ENCODE results near the gene NTN3. TPM values are rescaled to one million over a fixed set of nuclear protein-coding genes. Genes with fewer than 3 reads are reported as not detected.
A peak's percentile ranks its signal among the peaks of the same experiment; 100 is the strongest.

NTN3 gene
- total and polyA plus RNA-seq, 9 donors: 1.7 to 4.0 (median 2.9) TPM

- Histone ChIP-seq H3K27ac (ENCODE audit: low read length) (peak within 1 kb of the TSS; percentile 92), H3K27me3 (ENCODE audit: control insufficient read depth, insufficient read depth, low read length) (no peaks in the 10 kb centered on the region), H3K4me1 (ENCODE audit: control insufficient read depth, insufficient read depth, low read length) (peaks cover 78% of the 10 kb centered on the region), H3K36me3 (ENCODE audit: control insufficient read depth, insufficient read depth, low read length) (peaks cover 15% of the 10 kb centered on the region), H3K4me3 (ENCODE audit: low read length) (peak within 1 kb of the TSS; percentile 87), H3K9me3 (replicated peaks; ENCODE audit: control insufficient read depth, low read depth, low read length) (no peaks in the 10 kb centered on the region)
- under 1% methylated on average over 110 of the region's 122 CpGs for WGBS (ENCODE audit: insufficient coverage)
- peak; percentile 95 for DNase-seq
Observed at GRCh38 chr16:2513405-2514332, 42.6 kb downstream of the NTN3 start, which contains the start of gene ATP6V0C. Gene ATP6V0C, plus strand, starts transcription at chr16:2513952. Its CDS starts 152 bp downstream, at chr16:2514104.

DNA sequence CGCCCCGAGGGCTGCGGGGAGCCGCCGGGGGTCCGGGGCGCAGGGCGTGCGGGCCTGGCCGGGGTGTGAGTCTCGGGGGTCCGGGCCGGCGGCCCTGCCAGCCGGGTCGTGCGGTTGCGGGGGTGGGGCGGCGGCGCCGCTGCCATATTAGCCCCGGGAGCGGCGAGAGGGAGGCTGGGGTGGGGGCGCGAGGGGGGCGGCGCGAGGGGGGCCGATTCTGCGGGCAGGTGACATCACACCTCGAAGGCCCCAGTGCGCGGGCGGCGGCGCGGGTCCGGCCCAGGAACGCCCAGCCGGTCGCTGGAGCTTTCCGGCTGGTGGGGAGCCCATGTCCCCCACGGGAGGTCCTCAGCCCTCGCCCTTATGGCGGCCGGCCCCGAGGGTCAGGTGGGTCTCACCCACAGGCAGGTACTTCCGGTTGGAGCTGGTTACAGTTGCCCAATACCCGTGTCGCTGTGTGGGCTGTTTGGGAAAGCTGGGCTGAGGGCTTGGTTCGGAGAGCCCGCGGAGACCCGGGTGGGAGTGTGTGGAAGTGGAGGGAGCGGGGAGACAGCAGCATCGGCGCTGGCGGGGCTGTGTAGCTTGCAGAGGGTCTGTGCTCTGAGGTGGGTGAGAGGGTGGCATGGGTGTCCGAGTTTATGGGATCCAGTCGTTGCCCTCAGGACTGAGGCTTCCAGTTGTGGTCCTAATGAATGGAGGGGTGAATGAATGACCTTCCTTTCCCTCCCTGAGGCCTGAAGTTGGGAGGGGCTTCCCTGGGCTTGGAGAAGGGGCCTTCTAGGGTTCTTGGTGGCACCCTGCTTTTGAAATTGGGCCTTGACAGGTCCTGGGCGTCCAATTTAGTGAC is 43.5 kb downstream of the NTN3 start:
- Histone ChIP-seq H3K27ac (ENCODE audit: low read length) (peak overlapping the region; percentile 79), H3K4me3 (ENCODE audit: low read length) (peak overlapping the region; percentile 87), H3K27me3 (ENCODE audit: control insufficient read depth, insufficient read depth, low read length) (no peaks in the 10 kb centered on the region), H3K4me1 (ENCODE audit: control insufficient read depth, insufficient read depth, low read length) (peaks cover 79% of the 10 kb centered on the region), H3K9me3 (replicated peaks; ENCODE audit: control insufficient read depth, low read depth, low read length) (no peaks in the 10 kb centered on the region), H3K36me3 (ENCODE audit: control insufficient read depth, insufficient read depth, low read length) (peaks cover 23% of the 10 kb centered on the region)
- WGBS (ENCODE audit: insufficient coverage): under 1% methylated on average over 43 of the region's 63 CpGs
- peak; percentile 38 for DNase-seq

GRCh38 chr16:2515180-2515851 is 44.2 kb downstream of the NTN3 start:
- H3K4me1 ChIP-seq (ENCODE audit: control insufficient read depth, insufficient read depth, low read length): peaks cover 75% of the 10 kb centered on the region
- peak overlapping the region; percentile 79 for H3K27ac ChIP-seq (ENCODE audit: low read length)
- peak overlapping the region; percentile 87 for H3K4me3 ChIP-seq (ENCODE audit: low read length)
- H3K9me3 ChIP-seq (replicated peaks; ENCODE audit: control insufficient read depth, low read depth, low read length): no peaks in the 10 kb centered on the region
- peak; percentile 43 for DNase-seq
- 48% methylated on average over 8 of the region's 14 CpGs for WGBS (ENCODE audit: insufficient coverage)
- H3K36me3 ChIP-seq (ENCODE audit: control insufficient read depth, insufficient read depth, low read length): peaks cover 24% of the 10 kb centered on the region
- H3K27me3 ChIP-seq (ENCODE audit: control insufficient read depth, insufficient read depth, low read length): no peaks in the 10 kb centered on the region

- H3K27me3 ChIP-seq (ENCODE audit: control insufficient read depth, insufficient read depth, low read length): no peaks in the 10 kb centered on the region
- H3K4me1 ChIP-seq (ENCODE audit: control insufficient read depth, insufficient read depth, low read length): peaks cover 75% of the 10 kb centered on the region
- peaks cover 28% of the 10 kb centered on the region for H3K36me3 ChIP-seq (ENCODE audit: control insufficient read depth, insufficient read depth, low read length)
- H3K4me3 ChIP-seq (ENCODE audit: low read length): no peak overlapping the region
- no peak for DNase-seq
- WGBS (ENCODE audit: insufficient coverage): 73% methylated on average over 11 of the region's 11 CpGs
- H3K27ac ChIP-seq (ENCODE audit: low read length): peak overlapping the region; percentile 79
- H3K9me3 ChIP-seq (replicated peaks; ENCODE audit: control insufficient read depth, low read depth, low read length): no peaks in the 10 kb centered on the region
Observed at GRCh38 chr16:2516391-2517240, 45.5 kb downstream of the NTN3 start.

DNA sequence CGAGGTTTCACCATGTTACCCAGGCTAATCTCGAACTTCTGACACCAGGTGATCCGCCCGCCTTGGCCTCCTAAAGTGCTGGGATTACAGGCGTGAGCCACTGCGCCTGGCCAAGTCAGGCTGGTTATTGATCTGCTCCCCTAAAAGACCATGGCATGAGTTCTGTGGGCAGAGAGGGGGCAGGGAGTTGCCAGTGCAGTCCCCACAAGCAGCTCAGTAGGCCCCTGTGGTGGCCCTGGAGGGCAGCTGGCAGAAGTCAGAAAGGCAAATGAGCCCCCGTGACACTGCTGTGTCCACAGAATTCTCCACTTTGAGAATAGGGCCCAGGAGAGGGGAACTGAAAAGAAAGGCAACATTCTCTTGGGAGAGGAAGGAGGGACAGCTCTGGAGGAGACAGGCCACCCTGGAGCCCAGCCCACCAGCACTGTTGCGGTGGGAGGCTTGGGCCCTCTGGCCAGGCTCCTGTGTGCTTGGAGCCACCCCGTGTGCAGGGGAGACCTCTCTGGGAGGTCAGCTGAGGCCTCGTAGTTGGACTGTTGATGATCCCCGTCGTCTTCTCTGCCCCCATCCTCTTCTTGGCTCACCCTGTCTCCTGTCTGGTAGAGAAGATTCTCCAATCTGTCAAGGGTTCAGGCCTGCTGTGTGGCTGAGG is 47.0 kb downstream of the NTN3 start:
- no peak overlapping the region for H3K4me3 ChIP-seq (ENCODE audit: low read length)
- no peaks in the 10 kb centered on the region for H3K27me3 ChIP-seq (ENCODE audit: control insufficient read depth, insufficient read depth, low read length)
- peaks cover 60% of the 10 kb centered on the region for H3K4me1 ChIP-seq (ENCODE audit: control insufficient read depth, insufficient read depth, low read length)
- peaks cover 30% of the 10 kb centered on the region for H3K36me3 ChIP-seq (ENCODE audit: control insufficient read depth, insufficient read depth, low read length)
- H3K9me3 ChIP-seq (replicated peaks; ENCODE audit: control insufficient read depth, low read depth, low read length): no peaks in the 10 kb centered on the region
- H3K27ac ChIP-seq (ENCODE audit: low read length): no peak overlapping the region
- DNase-seq: no peak
- 73% methylated on average over 12 of the region's 12 CpGs for WGBS (ENCODE audit: insufficient coverage)

- H3K4me1 ChIP-seq (ENCODE audit: control insufficient read depth, insufficient read depth, low read length): peaks cover 57% of the 10 kb centered on the region
- no peaks in the 10 kb centered on the region for H3K27me3 ChIP-seq (ENCODE audit: control insufficient read depth, insufficient read depth, low read length)
- no peak overlapping the region for H3K4me3 ChIP-seq (ENCODE audit: low read length)
- H3K9me3 ChIP-seq (replicated peaks; ENCODE audit: control insufficient read depth, low read depth, low read length): no peaks in the 10 kb centered on the region
- 83% methylated on average over 33 of the region's 39 CpGs for WGBS (ENCODE audit: insufficient coverage)
- H3K36me3 ChIP-seq (ENCODE audit: control insufficient read depth, insufficient read depth, low read length): peaks cover 40% of the 10 kb centered on the region
- DNase-seq: no peak
- H3K27ac ChIP-seq (ENCODE audit: low read length): peak overlapping the region; percentile 84
Observed at GRCh38 chr16:2518823-2519710, 48.0 kb downstream of the NTN3 start.

DNA sequence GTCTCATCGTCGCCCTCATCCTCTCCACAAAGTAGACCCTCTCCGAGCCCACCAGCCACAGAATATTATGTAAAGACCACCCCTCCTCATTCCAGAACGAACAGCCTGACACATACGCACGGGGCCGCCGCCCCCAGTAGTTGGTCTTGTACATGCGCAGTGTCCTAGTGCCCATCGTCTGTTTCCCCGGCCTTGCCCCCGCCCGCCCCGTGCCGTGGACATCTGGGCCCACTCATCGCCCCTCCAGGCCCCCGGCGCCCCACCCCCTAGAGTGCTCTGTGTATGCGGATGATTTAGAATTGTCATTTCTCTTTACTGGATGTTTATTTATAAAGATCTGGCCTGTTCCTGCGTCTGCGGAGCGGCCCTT is 48.6 kb downstream of the NTN3 start:
- Histone ChIP-seq H3K27ac (ENCODE audit: low read length) (peak overlapping the region; percentile 84), H3K4me1 (ENCODE audit: control insufficient read depth, insufficient read depth, low read length) (peaks cover 56% of the 10 kb centered on the region), H3K27me3 (ENCODE audit: control insufficient read depth, insufficient read depth, low read length) (no peaks in the 10 kb centered on the region), H3K4me3 (ENCODE audit: low read length) (peak overlapping the region; percentile 34), H3K9me3 (replicated peaks; ENCODE audit: control insufficient read depth, low read depth, low read length) (no peaks in the 10 kb centered on the region), H3K36me3 (ENCODE audit: control insufficient read depth, insufficient read depth, low read length) (peaks cover 46% of the 10 kb centered on the region)
- WGBS (ENCODE audit: insufficient coverage): 47% methylated on average over 18 of the region's 22 CpGs
- DNase-seq: no peak

DNA sequence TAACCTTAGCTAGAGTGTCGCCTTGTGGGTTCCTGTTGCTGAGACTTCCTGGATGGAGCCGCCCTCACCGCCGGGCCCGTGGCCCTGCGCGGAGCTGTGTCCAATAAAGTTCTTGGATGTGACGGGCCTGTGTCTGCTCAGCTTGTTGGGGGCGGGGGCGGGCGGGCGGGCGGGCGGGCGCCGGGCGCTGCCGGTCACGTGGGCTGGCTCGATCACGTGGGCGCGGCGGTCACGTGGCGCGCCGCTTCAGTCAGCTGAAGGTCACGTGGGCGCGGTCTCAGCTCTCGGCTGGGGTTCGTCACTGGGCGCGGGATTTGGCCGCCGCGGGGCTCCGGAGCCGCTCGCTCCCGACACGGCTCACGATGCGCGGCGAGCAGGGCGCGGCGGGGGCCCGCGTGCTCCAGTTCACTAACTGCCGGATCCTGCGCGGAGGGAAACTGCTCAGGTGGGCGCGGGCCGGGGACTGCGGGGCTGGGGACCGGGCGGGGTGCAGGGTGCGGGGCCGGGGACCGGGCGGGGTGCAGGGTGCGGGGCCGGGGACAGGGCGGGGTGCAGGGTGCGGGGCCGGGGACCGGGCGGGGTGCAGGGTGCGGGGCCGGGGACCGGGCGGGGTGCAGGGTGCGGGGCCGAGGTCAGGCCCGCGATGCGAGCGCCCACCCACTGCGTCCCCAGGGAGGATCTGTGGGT is 49.1 kb downstream of the NTN3 start, which contains the start of gene AMDHD2:
Gene AMDHD2 (plus strand): TSS at position 275 of the 687 bp plus-strand sequence. CDS start 88 bp downstream, at position 363.
- Histone ChIP-seq H3K4me1 (ENCODE audit: control insufficient read depth, insufficient read depth, low read length) (peaks cover 51% of the 10 kb centered on the region), H3K27me3 (ENCODE audit: control insufficient read depth, insufficient read depth, low read length) (no peaks in the 10 kb centered on the region), H3K9me3 (replicated peaks; ENCODE audit: control insufficient read depth, low read depth, low read length) (no peaks in the 10 kb centered on the region), H3K4me3 (ENCODE audit: low read length) (peak within 1 kb of the TSS; percentile 57), H3K27ac (ENCODE audit: low read length) (peak within 1 kb of the TSS; percentile 84), H3K36me3 (ENCODE audit: control insufficient read depth, insufficient read depth, low read length) (peaks cover 51% of the 10 kb centered on the region)
- peak; percentile 94 for DNase-seq
- WGBS (ENCODE audit: insufficient coverage): under 1% methylated on average over 58 of the region's 83 CpGs
